OCI-LY7 (cell line): ENCODE results near the gene PLPPR1. TPM values are rescaled to one million over a fixed set of nuclear protein-coding genes. Genes with fewer than 3 reads are reported as not detected.

Source experiments
- BruUV-seq: library from RNA; stranded (reverse); fragments of 400-500 nt; replicated peaks from 2 replicates; lab custom pipeline; 2021; lab: Mats Ljungman, UMichigan
- CTCF ChIA-PET: fragments of 300-600 bp; sonication (Branson Sonifier 250); formaldehyde crosslinking; loops from one replicate; lab custom pipeline; 2022; ENCODE audit warnings: antibody characterized with exemption; ENCODE audit not compliant: unreplicated experiment; lab: Charles Lee
- POLR2A ChIA-PET: fragments of 300-600 bp; sonication (Branson Sonifier 250); formaldehyde crosslinking; loops from one replicate; lab custom pipeline; 2022; ENCODE audit warnings: antibody characterized with exemption; lab: Charles Lee
- DNase-seq: peaks from one replicate; pipeline ENCODE4 v3.0.0-alpha.2; 2015; ENCODE audit warnings: low spot score
- H2AFZ ChIP-seq: fragments of 200-600 bp; sonication (generic), shearing (Covaris generic); 2 replicates; pipeline ENCODE4 v1.6.1; 2014; ENCODE audit warnings: mild to moderate bottlenecking, antibody characterized with exemption, low read length, moderate library complexity
- H3K27ac ChIP-seq: fragments of 200-600 bp; sonication (generic); 2 replicates; pipeline ENCODE4 v1.5.1; 2014; ENCODE audit warnings: mixed run types, low read depth, mild to moderate bottlenecking, moderate library complexity, low read length, inconsistent platforms; ENCODE audit not compliant: poor library complexity, severe bottlenecking
- H3K36me3 ChIP-seq: fragments of 200-600 bp; sonication (generic); 2 replicates; pipeline ENCODE4 v1.6.1; 2014; ENCODE audit warnings: mild to moderate bottlenecking, antibody characterized with exemption, low read length, moderate library complexity, mixed read lengths; ENCODE audit not compliant: insufficient read depth
- H3K4me1 ChIP-seq: fragments of 200-600 bp; sonication (generic); 2 replicates; pipeline ENCODE4 v1.5.1; 2014; ENCODE audit warnings: mild to moderate bottlenecking, low read length; ENCODE audit not compliant: insufficient read depth, poor library complexity, severe bottlenecking
- H3K4me2 ChIP-seq: fragments of 200-600 bp; sonication (generic); 2 replicates; pipeline ENCODE4 v1.6.1; 2014; ENCODE audit warnings: mild to moderate bottlenecking, low read length
- H3K4me3 ChIP-seq: fragments of 200-600 bp; sonication (generic); 2 replicates; pipeline ENCODE4 v1.5.1; 2014; ENCODE audit warnings: mild to moderate bottlenecking, low read depth, low read length; ENCODE audit not compliant: poor library complexity, severe bottlenecking
- H3K79me2 ChIP-seq: fragments of 200-600 bp; sonication (generic); 2 replicates; pipeline ENCODE4 v1.6.1; 2016; ENCODE audit warnings: low read depth, mild to moderate bottlenecking, low read length, moderate library complexity, mixed read lengths; ENCODE audit not compliant: insufficient read depth
- H3K9me2 ChIP-seq: fragments of 200-600 bp; sonication (generic); 2 replicates; pipeline ENCODE4 v1.6.1; 2016; ENCODE audit warnings: mild to moderate bottlenecking, low read length, mixed read lengths; ENCODE audit not compliant: insufficient read depth
- H3K9me3 ChIP-seq: fragments of 200-600 bp; sonication (generic); 2 replicates; pipeline ENCODE4 v1.6.1; 2014; ENCODE audit warnings: mild to moderate bottlenecking, mixed run types, low read length, mixed read lengths
- H4K20me1 ChIP-seq: fragments of 200-600 bp; sonication (generic); 2 replicates; pipeline ENCODE4 v1.6.1; 2014; ENCODE audit warnings: mild to moderate bottlenecking, antibody characterized with exemption, low read length, moderate library complexity, mixed read lengths; ENCODE audit not compliant: insufficient read depth
- CTCF ChIP-seq: fragments of 200-600 bp; sonication (generic); conservative IDR thresholded peaks from 2 replicates; pipeline ENCODE4 v1.5.1; 2014; ENCODE audit warnings: mild to moderate bottlenecking, antibody characterized with exemption, low read length, moderate library complexity, mixed read lengths
- EZH2phosphoT487 ChIP-seq: fragments of 200-600 bp; sonication (generic); IDR thresholded peaks from 2 replicates; pipeline ENCODE4 v1.6.1; 2018; ENCODE audit warnings: low read depth, borderline replicate concordance, mild to moderate bottlenecking, mixed run types, antibody characterized with exemption, low read length, moderate library complexity, mixed read lengths
- intact Hi-C: fragments of 100-400 bp; cut with micrococcal nuclease; formaldehyde crosslinking; loops from one replicate; pipeline ENCODE4 v1.10.0; 2022; ENCODE audit not compliant: unreplicated experiment
- total RNA-seq, 2 experiments: library from RNA; depleted of rRNA in 1 of 2; stranded (reverse); fragments of >200 nt in 1 of 2; shearing (Covaris generic) in 1 of 2; gene quantifications; 2 replicates each; pipeline ENCODE4 v1.2.3, GENCODE V29; 2014 to 2022

The PLPPR1 gene
- total RNA-seq, 2 experiments from 2014 or later, result not detected

- ChIA-PET POLR2A (interaction anchor here (0.7 kb wide), 1 partner anchor 266 kb away, joined by 7 read pairs; no protein-coding TSS in a partner anchor), CTCF (no interaction called here)
- no peak for DNase-seq
- Histone ChIP-seq H3K79me2 (no peaks in the 10 kb centered on the region), H3K27ac (no peak overlapping the region), H3K36me3 (no peaks in the 10 kb centered on the region), H2AFZ (no peak overlapping the region), H3K4me3 (no peak overlapping the region), H3K9me2 (no peaks in the 10 kb centered on the region), H4K20me1 (no peaks in the 10 kb centered on the region), H3K9me3 (no peaks in the 10 kb centered on the region), H3K4me1 (no peaks in the 10 kb centered on the region), H3K4me2 (no peak overlapping the region)
- intact Hi-C loops, result no loop called here
- no TSS peak for BruUV-seq
- TF ChIP-seq EZH2phosphoT487 (no peak), CTCF (no peak)
Measured at GRCh38 chr9:101366038-101366756, 337.7 kb downstream of the PLPPR1 start.

GRCh38 chr9:101367323-101367722, 338.8 kb downstream of the PLPPR1 start:
- CTCF ChIA-PET, result no interaction called here
- intact Hi-C loops, result no loop called here
- DNase-seq, result no peak
- H3K4me1 ChIP-seq, result no peaks in the 10 kb centered on the region
- H3K9me3 ChIP-seq, result no peaks in the 10 kb centered on the region
- H3K4me2 ChIP-seq, result no peak overlapping the region
- H3K9me2 ChIP-seq, result no peaks in the 10 kb centered on the region
- POLR2A ChIA-PET, result no interaction called here
- H2AFZ ChIP-seq, result no peak overlapping the region
- no peak overlapping the region for H3K27ac ChIP-seq
- no peaks in the 10 kb centered on the region for H3K79me2 ChIP-seq
- no peak overlapping the region for H3K4me3 ChIP-seq
- BruUV-seq, result no TSS peak
- no peaks in the 10 kb centered on the region for H4K20me1 ChIP-seq
- no peaks in the 10 kb centered on the region for H3K36me3 ChIP-seq
- TF ChIP-seq EZH2phosphoT487 (no peak), CTCF (no peak)

GRCh38 chr9:101369286-101369685, 340.8 kb downstream of the PLPPR1 start:
- Histone ChIP-seq H3K9me3 (no peaks in the 10 kb centered on the region), H3K79me2 (no peaks in the 10 kb centered on the region), H3K4me1 (no peaks in the 10 kb centered on the region), H3K36me3 (no peaks in the 10 kb centered on the region), H3K27ac (no peak overlapping the region), H3K4me2 (no peak overlapping the region), H3K9me2 (no peaks in the 10 kb centered on the region), H2AFZ (no peak overlapping the region), H4K20me1 (no peaks in the 10 kb centered on the region), H3K4me3 (no peak overlapping the region)
- ChIA-PET POLR2A (interaction anchor here (0.6 to 1.2 kb wide), 2 partner anchors 11 to 119 kb away, joined by 3 read pairs; no protein-coding TSS in a partner anchor), CTCF (no interaction called here)
- no TSS peak for BruUV-seq
- no peak for DNase-seq
- no peak for TF ChIP-seq CTCF
- no peak for TF ChIP-seq EZH2phosphoT487
- intact Hi-C loops, result no loop called here
